Measurements from ENCODE around the gene MAPKAPK2. TPM values are rescaled to one million over a fixed set of nuclear protein-coding genes. Genes with fewer than 3 reads are reported as not detected.

Gene MAPKAPK2
- polyA plus RNA-seq, 1 of the 3 experiments (the other 2 are of a cell fraction), result 46.8 TPM

- POLR2A ChIA-PET, result no interaction called here
- WGBS (ENCODE audit: low lambda C conversion rate), result 71% methylated on average over 6 of the region's 6 CpGs
Observed at GRCh38 chr1:206668874-206669410, 15.8 kb upstream of the MAPKAPK2 start.

GRCh38 chr1:206672011-206672688, 12.6 kb upstream of the MAPKAPK2 start:
- Histone ChIP-seq H3K79me2 (ENCODE audit: insufficient read depth) (no peaks in the 10 kb centered on the region), H3K4me2 (no peak overlapping the region), H3K4me1 (ENCODE audit: control insufficient read depth in 1 of 2, insufficient read depth in 2 of 2, low read depth in 1 of 2, low read length in 1 of 2) (peaks cover 0 to 9% of the 10 kb centered on the region in 2 experiments; a peak in 3 of 4 replicates), H3K27me3 (ENCODE audit: insufficient read depth) (no peaks in the 10 kb centered on the region; the same call in 1 of the 2 replicates), H3K9me3 (no peaks in the 10 kb centered on the region), H3K9me2 (no peaks in the 10 kb centered on the region), H3K9ac (no peak overlapping the region), H3K4me3 (ENCODE audit: low read depth in 2 of 2, low read length in 1 of 2) (no peak overlapping the region), H3F3A (replicated peaks; ENCODE audit: insufficient read depth) (no peaks in the 10 kb centered on the region), H3K36me3 (replicated peaks in 1 of 2; ENCODE audit: control insufficient read depth in 1 of 2, insufficient read depth in 2 of 2, low read length in 1 of 2) (no peaks in the 10 kb centered on the region), H4K20me1 (ENCODE audit: insufficient read depth) (no peaks in the 10 kb centered on the region), H3K27ac (ENCODE audit: low read depth in 2 of 2, low read length in 1 of 2) (no peak overlapping the region), H2AFZ (ENCODE audit: low read depth) (no peak overlapping the region)
- ChIA-PET POLR2A (no interaction called here), CTCF (interaction anchor here (1.3 to 17.9 kb wide), 5 partner anchors 8 to 241 kb away, joined by 4 to 450 read pairs (median 11); partner anchors contain the start of gene DYRK3)
- 80% methylated on average over 8 of the region's 8 CpGs for WGBS (ENCODE audit: low lambda C conversion rate)
- DNase-seq, result no peak
- TF ChIP-seq GABPA (IDR thresholded peaks at IDR 0.05; ENCODE audit: low read depth) (no peak), FOXJ3 (CRISPR knock-in tag; IDR thresholded peaks at IDR 0.05) (no peak), RCOR1 (IDR thresholded peaks at IDR 0.05; ENCODE audit: low read length) (no peak), MEF2A (IDR thresholded peaks at IDR 0.05; ENCODE audit: borderline replicate concordance, low read depth) (no peak), POLR2AphosphoS5 (IDR thresholded peaks at IDR 0.05; ENCODE audit: low read depth, low read length) (no peak), CTCF (IDR thresholded peaks at IDR 0.05) (no peak), USF2 (IDR thresholded peaks at IDR 0.05; ENCODE audit: borderline replicate concordance, low read depth, low read length) (no peak), NRF1 (IDR thresholded peaks at IDR 0.05; ENCODE audit: low read depth, low read length) (no peak), SIN3A (IDR thresholded peaks at IDR 0.05; ENCODE audit: borderline replicate concordance, low read depth, low read length) (no peak)

More at GRCh38 chr1:206668874-206669410, 15.8 kb upstream of the MAPKAPK2 start:
- CTCF ChIA-PET, result interaction anchor here (1.0 to 17.9 kb wide), 3 partner anchors 11 to 313 kb away, joined by 3 to 450 read pairs (median 4); partner anchors contain the start of gene DYRK3
- H2AFZ ChIP-seq (ENCODE audit: low read depth), result no peak overlapping the region
- no peaks in the 10 kb centered on the region for H3K9me3 ChIP-seq
- no peaks in the 10 kb centered on the region for H3K36me3 ChIP-seq (replicated peaks in 1 of 2; ENCODE audit: control insufficient read depth in 1 of 2, insufficient read depth in 2 of 2, low read length in 1 of 2)
- no peaks in the 10 kb centered on the region for H4K20me1 ChIP-seq (ENCODE audit: insufficient read depth)
- no peaks in the 10 kb centered on the region for H3K79me2 ChIP-seq (ENCODE audit: insufficient read depth)
- peaks cover 0 to 2% of the 10 kb centered on the region in 2 experiments; a peak in 1 of 4 replicates for H3K4me1 ChIP-seq (ENCODE audit: control insufficient read depth in 1 of 2, insufficient read depth in 2 of 2, low read depth in 1 of 2, low read length in 1 of 2)
- H3F3A ChIP-seq (replicated peaks; ENCODE audit: insufficient read depth), result no peaks in the 10 kb centered on the region
- no peak overlapping the region for H3K9ac ChIP-seq
- no peak overlapping the region for H3K4me2 ChIP-seq
- no peaks in the 10 kb centered on the region for H3K9me2 ChIP-seq
- no peak for TF ChIP-seq TCF12 (IDR thresholded peaks at IDR 0.05)
- H3K27me3 ChIP-seq (ENCODE audit: insufficient read depth), result peaks cover 7% of the 10 kb centered on the region; the same call in 1 of the 2 replicates
- no peak overlapping the region for H3K27ac ChIP-seq (ENCODE audit: low read depth in 2 of 2, low read length in 1 of 2)
- H3K4me3 ChIP-seq (ENCODE audit: low read depth in 2 of 2, low read length in 1 of 2), result no peak overlapping the region
- no peak for DNase-seq

All from SK-N-SH (cell line).